Endothelial cell of umbilical vein (primary cell): ENCODE measurements around the gene IFI27. TPM values are rescaled to one million over a fixed set of nuclear protein-coding genes. Genes with fewer than 3 reads are reported as not detected.

ENCODE experiments used
- BruUV-seq: library from RNA; stranded (reverse); fragments of 400-500 nt; replicated peaks from 2 replicates; lab custom pipeline; 2021; lab: Mats Ljungman, UMichigan
- CTCF ChIA-PET: fragments of 300-600, 350-600 bp; sonication (Branson Sonifier 250); formaldehyde crosslinking; loops from one replicate; lab custom pipeline; 2021; ENCODE audit warnings: antibody characterized with exemption, inconsistent platforms; lab: Charles Lee
- POLR2A ChIA-PET: fragments of 300-600, 350-600 bp; sonication (Branson Sonifier 250); formaldehyde crosslinking; loops from one replicate; lab custom pipeline; 2021; ENCODE audit warnings: antibody characterized with exemption, inconsistent platforms; lab: Charles Lee
- DNase-seq: peaks from one replicate; pipeline ENCODE4 v3.0.0-alpha.2; 2011; ENCODE audit warnings: low read depth, low spot score
- FAIRE-seq: peaks from 2 replicates; lab custom pipeline; 2011; peaks lifted over from hg19 to GRCh38; lab: Jason Lieb, UNC
- H2AFZ ChIP-seq: 2 replicates; pipeline ENCODE4 v1.6.0; 2012; ENCODE audit warnings: low read depth, low read length, control low read depth, inconsistent platforms
- H3K27ac ChIP-seq: 2 replicates; pipeline ENCODE4 v1.5.1; 2011; ENCODE audit warnings: low read depth, mild to moderate bottlenecking, control low read depth, low read length, moderate library complexity; ENCODE audit not compliant: insufficient read depth
- H3K27me3 ChIP-seq, 2 experiments: 2 replicates each; pipeline versions ENCODE4 v1.6.0 to v1.6.1; 2011; ENCODE audit warnings: low read length in 2 of 2, mixed read lengths in 1 of 2; ENCODE audit not compliant: control insufficient read depth in 2 of 2, insufficient read depth in 2 of 2
- H3K36me3 ChIP-seq, 2 experiments: 2 replicates in 1 of 2; 3 replicates in 1 of 2; pipeline ENCODE4 v1.5.1; 2011; ENCODE audit warnings: low read length in 2 of 2, mild to moderate bottlenecking in 1 of 2, moderate library complexity in 1 of 2; ENCODE audit not compliant: control insufficient read depth in 2 of 2, insufficient read depth in 2 of 2; ENCODE audit errors: extremely low read depth in 1 of 2
- H3K4me1 ChIP-seq: 3 replicates; pipeline ENCODE4 v1.5.1; 2011; ENCODE audit warnings: mild to moderate bottlenecking, low read length; ENCODE audit not compliant: control insufficient read depth, insufficient read depth; ENCODE audit errors: extremely low read depth
- H3K4me2 ChIP-seq: 2 replicates; pipeline ENCODE4 v1.6.1; 2011; ENCODE audit warnings: low read length, control low read depth, mixed read lengths; ENCODE audit not compliant: insufficient read depth
- H3K4me3 ChIP-seq, 3 experiments: fragments of 200-600 bp in 1 of 3; sonication (generic), shearing (Covaris generic) in 1 of 3; replicated peaks in 1 of 3; 2 replicates each; pipeline ENCODE4 v1.5.1; 2011 to 2016; ENCODE audit warnings: control low read depth in 3 of 3, low read length in 3 of 3, mild to moderate bottlenecking in 2 of 3, inconsistent platforms in 1 of 3, low read depth in 1 of 3, moderate library complexity in 1 of 3; ENCODE audit not compliant: insufficient read depth in 1 of 3
- H3K79me2 ChIP-seq: 2 replicates; pipeline ENCODE4 v1.6.0; 2012; ENCODE audit warnings: low read length, inconsistent platforms; ENCODE audit not compliant: control insufficient read depth, insufficient read depth
- H3K9ac ChIP-seq: replicated peaks from 2 replicates; pipeline ENCODE3; 2011; ENCODE audit warnings: low read length, control low read depth; ENCODE audit not compliant: insufficient read depth; ENCODE audit errors: extremely low read depth
- H3K9me1 ChIP-seq: replicated peaks from 3 replicates; pipeline ENCODE4 v1.6.0; 2011; ENCODE audit warnings: mild to moderate bottlenecking, low read length; ENCODE audit not compliant: control insufficient read depth, insufficient read depth; ENCODE audit errors: extremely low read depth
- H3K9me3 ChIP-seq: replicated peaks from 2 replicates; pipeline ENCODE4 v1.5.1; 2012; ENCODE audit warnings: low read length, inconsistent platforms; ENCODE audit not compliant: control insufficient read depth, insufficient read depth
- H4K20me1 ChIP-seq: replicated peaks from 2 replicates; pipeline ENCODE3; 2011; ENCODE audit warnings: mild to moderate bottlenecking, low read length; ENCODE audit not compliant: control insufficient read depth, insufficient read depth; ENCODE audit errors: extremely low read depth
- CTCF ChIP-seq, 2 donors: IDR thresholded peaks; 1 replicate in 1 of 2; 2 replicates in 1 of 2; pipeline ENCODE4 v1.5.1; 2011; ENCODE audit warnings: low read length in 2 of 2, mild to moderate bottlenecking in 2 of 2, moderate library complexity in 2 of 2, control low read depth in 1 of 2, inconsistent platforms in 1 of 2, low read depth in 1 of 2; ENCODE audit not compliant: insufficient read depth in 1 of 2; ENCODE audit errors: extremely low read depth in 1 of 2
- EZH2 ChIP-seq: IDR thresholded peaks from 2 replicates; pipeline ENCODE4 v1.6.1; 2012; ENCODE audit warnings: borderline replicate concordance, low read depth, mild to moderate bottlenecking, moderate library complexity, low read length, inconsistent platforms; ENCODE audit not compliant: severe bottlenecking
- FOS ChIP-seq: IDR thresholded peaks from 2 replicates; pipeline ENCODE4 v1.6.1; 2011; ENCODE audit warnings: mild to moderate bottlenecking, low read length, moderate library complexity, borderline replicate concordance; ENCODE audit not compliant: insufficient read depth
- GATA2 ChIP-seq: IDR thresholded peaks from 2 replicates; pipeline ENCODE4 v1.7.0; 2011; ENCODE audit warnings: low read depth, mild to moderate bottlenecking, moderate library complexity, mixed read lengths, low read length; ENCODE audit not compliant: insufficient read length, insufficient read depth
- JUN ChIP-seq: IDR thresholded peaks from 2 replicates; pipeline ENCODE4 v1.6.1; 2011; ENCODE audit warnings: borderline replicate concordance, low read depth; ENCODE audit not compliant: insufficient read length, insufficient read depth
- MAX ChIP-seq: IDR thresholded peaks from 2 replicates; pipeline ENCODE4 v1.6.1; 2011; ENCODE audit not compliant: insufficient read depth, insufficient read length
- MYC ChIP-seq: IDR thresholded peaks from one replicate; pipeline ENCODE4 v1.6.1; 2011; ENCODE audit warnings: mild to moderate bottlenecking, low read depth, low read length
- POLR2A ChIP-seq: IDR thresholded peaks from 2 replicates; pipeline ENCODE4 v1.6.1; 2012; ENCODE audit warnings: low read depth, mild to moderate bottlenecking, control low read depth, low read length
- POLR2AphosphoS5 ChIP-seq: IDR thresholded peaks from 2 replicates; pipeline ENCODE4 v1.6.1; 2012; ENCODE audit warnings: low read depth, mild to moderate bottlenecking, control low read depth, low read length, moderate library complexity; ENCODE audit not compliant: insufficient read depth
- dilution Hi-C: fragments of 300-500 bp; cut with MboI; formaldehyde crosslinking; loops from one replicate; pipeline ENCODE4 v1.15.0; 2019; ENCODE audit warnings: low sequenced_read_pairs; ENCODE audit not compliant: extremely low pct_ligation_motif_present
- intact Hi-C: fragments of 100-400 bp; cut with micrococcal nuclease; formaldehyde crosslinking; loops from one replicate; pipeline ENCODE4 v1.10.0; 2022
- polyA plus RNA-seq, 4 experiments: library from polyadenylated mRNA; depleted of rRNA in 3 of 4; stranded (reverse) in 3 of 4; unstranded in 1 of 4; fragments of >200 nt; gene quantifications; 2 replicates each; pipeline versions ENCODE4 v1.2.1 to v1.2.3, GENCODE V29; 2011 to 2012; ENCODE audit warnings: missing spikeins in 1 of 4
- total RNA-seq: library from RNA; stranded (reverse); gene quantifications from 2 replicates; pipeline ENCODE4 v1.2.3, GENCODE V29; 2021

The IFI27 gene
- total and polyA plus RNA-seq, 2 donors (not counting 3 experiments of a cell fraction or from before 2014, with no cell fraction given): 126 to 1,265 TPM

GRCh38 chr14:94087891-94088290 is 22.6 kb upstream of the IFI27 start:
- no peaks in the 10 kb centered on the region for H3K27me3 ChIP-seq
- H3K4me3 ChIP-seq: no peak overlapping the region
- H3K9ac ChIP-seq: no peak overlapping the region
- no peak for TF ChIP-seq EZH2
- TF ChIP-seq GATA2: no peak
- no peak for TF ChIP-seq MAX
- no peak for TF ChIP-seq MYC
- no peak for TF ChIP-seq FOS
- TF ChIP-seq JUN: no peak
- no peak for TF ChIP-seq CTCF (IDR thresholded peaks at IDR 0.05; ENCODE audit: extremely low read depth in 1 of 2, insufficient read depth in 1 of 2, low read depth in 1 of 2, low read length in 2 of 2)
- no peak for TF ChIP-seq POLR2AphosphoS5
- TF ChIP-seq POLR2A: no peak
- intact Hi-C loops (no loop called here), dilution Hi-C loops (no loop called here)
- no peaks in the 10 kb centered on the region for H4K20me1 ChIP-seq
- POLR2A ChIA-PET: no interaction called here
- CTCF ChIA-PET: no interaction called here
- H3K9me1 ChIP-seq: no peaks in the 10 kb centered on the region
- no peaks in the 10 kb centered on the region for H3K9me3 ChIP-seq
- DNase-seq: no peak
- H3K36me3 ChIP-seq: no peaks in the 10 kb centered on the region
- BruUV-seq: no TSS peak
- H3K27ac ChIP-seq: no peak overlapping the region
- H3K4me2 ChIP-seq: no peak overlapping the region
- H3K4me1 ChIP-seq: no peaks in the 10 kb centered on the region
- H3K79me2 ChIP-seq: no peaks in the 10 kb centered on the region
- H2AFZ ChIP-seq: no peak overlapping the region
- FAIRE-seq: no peak
